Retinal pigment epithelial cell (primary cell): ENCODE results near the gene SETD1B.
A peak's percentile ranks its signal among the peaks of the same experiment; 100 is the strongest.

Source experiments
- DNase-seq: peaks from one replicate; pipeline ENCODE4 v3.0.0-alpha.2; 2010; ENCODE audit warnings: low read depth
- H3K4me3 ChIP-seq: 2 replicates; pipeline ENCODE4 v1.5.1; 2011; ENCODE audit warnings: mild to moderate bottlenecking, low read length, control low read depth, moderate library complexity
- TF ChIP-seq, protein P1 (sequence below): conservative IDR thresholded peaks from 2 replicates; pipeline ENCODE4 v1.5.1; 2011; ENCODE audit warnings: low read depth, low read length, control low read depth, inconsistent platforms

The SETD1B gene

DNA sequence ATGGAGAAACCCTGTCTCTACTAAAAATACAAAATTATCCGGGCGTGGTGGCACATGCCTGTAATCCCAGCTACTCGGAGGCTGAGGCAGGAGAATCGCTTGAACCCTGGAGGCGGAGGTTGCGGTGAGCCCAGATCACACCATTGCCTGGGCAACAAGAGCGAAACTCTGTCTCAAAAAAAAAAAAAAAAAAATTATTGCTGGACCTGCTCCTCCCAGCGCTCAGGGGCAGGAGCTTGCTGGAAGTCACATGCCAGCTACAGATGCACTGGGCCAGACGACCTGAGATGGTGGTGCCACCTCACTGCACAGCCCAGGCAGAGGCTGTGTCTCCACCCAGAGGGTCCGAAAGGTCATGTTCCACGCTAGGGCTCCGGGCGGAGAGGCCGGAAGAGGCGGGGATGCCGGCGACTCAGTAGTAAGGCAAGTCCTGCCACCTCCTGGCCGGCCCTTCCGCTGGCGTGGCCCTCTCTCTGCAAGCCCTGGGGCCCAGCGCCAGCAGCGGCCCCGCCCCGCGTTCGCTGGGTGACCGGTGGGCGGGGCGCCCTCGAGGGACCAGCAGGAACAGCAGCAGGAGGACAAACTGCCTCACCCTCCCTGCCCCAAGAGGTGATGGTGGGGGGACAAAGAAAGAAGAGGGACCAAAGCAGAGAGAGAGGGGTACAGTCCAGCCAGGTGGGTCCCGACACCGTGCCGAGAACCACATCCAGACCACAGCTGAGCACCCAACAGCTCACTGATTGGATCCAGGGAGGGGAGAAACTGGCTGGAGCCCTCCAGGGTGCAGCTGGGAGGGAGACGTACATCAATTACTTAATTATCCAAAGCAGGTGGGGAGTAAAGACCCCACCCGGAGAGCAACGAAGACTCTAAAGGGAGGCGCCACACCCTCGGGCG lies 6.7 kb upstream of the SETD1B start:
- no peak for DNase-seq
- H3K4me3 ChIP-seq = peak overlapping the region; percentile 49

DNA sequence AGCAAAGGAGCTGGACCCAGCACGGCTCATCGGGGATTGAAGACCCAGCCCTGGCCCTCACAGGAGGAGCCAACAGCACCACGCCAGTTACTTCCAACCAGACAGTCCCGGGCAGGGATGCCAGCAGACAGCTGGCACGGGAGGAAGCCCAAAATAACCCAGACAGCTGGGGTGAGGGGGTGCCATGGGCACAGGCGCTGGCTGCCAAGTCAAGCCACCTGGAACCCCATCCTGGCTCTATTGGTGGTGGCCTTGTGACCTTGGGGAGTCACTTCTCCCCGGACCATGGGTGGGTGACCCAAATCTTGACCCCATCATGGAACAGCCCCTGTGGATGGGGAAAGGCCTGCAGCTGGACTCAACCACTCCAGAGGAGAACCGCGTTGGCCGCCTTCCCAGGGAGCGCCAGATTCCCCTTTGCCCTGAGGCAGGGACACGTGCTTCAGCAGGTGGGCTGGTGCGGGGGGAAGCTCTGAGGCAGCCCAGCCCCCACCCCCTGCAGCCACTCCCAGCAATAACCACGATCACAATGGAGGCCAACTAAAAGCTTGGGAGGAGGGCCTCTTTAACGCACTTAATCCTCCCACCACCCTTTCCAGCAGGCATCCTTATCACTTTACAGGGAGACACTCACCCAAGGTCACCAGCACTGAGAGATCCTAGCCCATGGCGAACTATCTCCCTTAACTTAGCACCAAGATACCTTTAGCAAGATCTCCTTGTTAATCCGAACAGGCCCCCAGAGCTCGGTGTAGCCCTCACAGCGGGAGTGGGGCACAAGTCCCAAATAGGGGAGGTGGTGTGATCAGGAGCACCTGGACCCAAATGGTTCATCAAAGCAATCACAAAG lies 5.6 kb upstream of the SETD1B start:
- DNase-seq = no peak
- TF ChIP-seq, protein P1, sequence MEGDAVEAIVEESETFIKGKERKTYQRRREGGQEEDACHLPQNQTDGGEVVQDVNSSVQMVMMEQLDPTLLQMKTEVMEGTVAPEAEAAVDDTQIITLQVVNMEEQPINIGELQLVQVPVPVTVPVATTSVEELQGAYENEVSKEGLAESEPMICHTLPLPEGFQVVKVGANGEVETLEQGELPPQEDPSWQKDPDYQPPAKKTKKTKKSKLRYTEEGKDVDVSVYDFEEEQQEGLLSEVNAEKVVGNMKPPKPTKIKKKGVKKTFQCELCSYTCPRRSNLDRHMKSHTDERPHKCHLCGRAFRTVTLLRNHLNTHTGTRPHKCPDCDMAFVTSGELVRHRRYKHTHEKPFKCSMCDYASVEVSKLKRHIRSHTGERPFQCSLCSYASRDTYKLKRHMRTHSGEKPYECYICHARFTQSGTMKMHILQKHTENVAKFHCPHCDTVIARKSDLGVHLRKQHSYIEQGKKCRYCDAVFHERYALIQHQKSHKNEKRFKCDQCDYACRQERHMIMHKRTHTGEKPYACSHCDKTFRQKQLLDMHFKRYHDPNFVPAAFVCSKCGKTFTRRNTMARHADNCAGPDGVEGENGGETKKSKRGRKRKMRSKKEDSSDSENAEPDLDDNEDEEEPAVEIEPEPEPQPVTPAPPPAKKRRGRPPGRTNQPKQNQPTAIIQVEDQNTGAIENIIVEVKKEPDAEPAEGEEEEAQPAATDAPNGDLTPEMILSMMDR = no peak
- peak overlapping the region; percentile 49 for H3K4me3 ChIP-seq

More for the DNA sequence above, 6.7 kb upstream of the SETD1B start:
- TF ChIP-seq, protein P1 = peak; percentile 34

DNA sequence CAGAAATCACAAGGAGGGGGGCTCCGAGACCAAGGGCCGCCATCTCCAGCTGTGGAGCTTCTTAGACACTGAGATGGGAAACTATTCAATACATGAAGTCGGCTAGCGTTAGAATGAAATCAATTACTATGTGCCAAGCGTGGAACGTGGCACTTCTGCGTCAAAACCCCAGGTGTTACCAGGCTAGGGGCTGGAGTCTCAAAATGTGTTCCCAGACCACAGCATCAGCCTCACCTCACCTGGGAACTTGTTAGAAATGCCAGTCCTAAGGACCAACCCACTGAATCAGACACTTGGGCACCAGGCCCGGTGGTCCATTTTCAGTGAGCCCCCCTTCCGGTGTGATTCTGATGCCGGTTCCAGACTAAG lies 5.0 kb upstream of the SETD1B start:
- H3K4me3 ChIP-seq = peak overlapping the region; percentile 49
- DNase-seq = no peak
- TF ChIP-seq, protein P1 = no peak

DNA sequence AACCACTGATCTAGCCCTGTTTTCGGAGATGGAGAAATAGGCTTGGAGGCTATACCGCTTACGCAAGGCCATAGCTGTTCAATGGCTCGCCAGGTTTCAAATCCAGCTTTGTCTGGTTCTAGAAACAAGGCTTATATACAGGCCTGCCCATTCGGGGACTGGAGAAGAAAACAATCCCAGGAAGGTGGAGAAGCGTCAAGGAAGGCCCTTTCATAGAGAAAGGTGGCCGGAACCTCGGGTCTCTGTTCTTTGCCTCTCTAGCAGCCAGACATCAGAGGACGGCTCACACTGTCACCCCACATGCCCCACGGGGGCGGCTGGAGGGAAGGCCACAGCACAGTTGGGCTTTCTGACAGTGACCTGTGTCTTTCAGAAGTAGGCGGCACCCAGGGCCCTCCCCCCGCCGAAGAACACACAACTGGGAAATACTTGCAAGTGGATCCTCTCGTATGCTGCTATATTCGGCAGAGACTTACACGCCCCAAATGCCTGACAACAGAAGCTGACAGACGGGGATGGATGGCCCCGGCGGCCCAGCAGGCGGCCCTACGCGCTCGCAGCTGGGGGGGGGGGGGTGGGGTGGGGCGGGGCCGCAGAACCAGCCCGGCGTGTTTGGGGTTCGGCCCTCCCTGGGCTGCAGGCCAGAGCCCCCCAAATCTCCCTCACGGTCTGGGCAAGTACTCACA lies 4.5 kb upstream of the SETD1B start:
- TF ChIP-seq, protein P1 = no peak
- DNase-seq = no peak
- H3K4me3 ChIP-seq = peak overlapping the region; percentile 49

DNA sequence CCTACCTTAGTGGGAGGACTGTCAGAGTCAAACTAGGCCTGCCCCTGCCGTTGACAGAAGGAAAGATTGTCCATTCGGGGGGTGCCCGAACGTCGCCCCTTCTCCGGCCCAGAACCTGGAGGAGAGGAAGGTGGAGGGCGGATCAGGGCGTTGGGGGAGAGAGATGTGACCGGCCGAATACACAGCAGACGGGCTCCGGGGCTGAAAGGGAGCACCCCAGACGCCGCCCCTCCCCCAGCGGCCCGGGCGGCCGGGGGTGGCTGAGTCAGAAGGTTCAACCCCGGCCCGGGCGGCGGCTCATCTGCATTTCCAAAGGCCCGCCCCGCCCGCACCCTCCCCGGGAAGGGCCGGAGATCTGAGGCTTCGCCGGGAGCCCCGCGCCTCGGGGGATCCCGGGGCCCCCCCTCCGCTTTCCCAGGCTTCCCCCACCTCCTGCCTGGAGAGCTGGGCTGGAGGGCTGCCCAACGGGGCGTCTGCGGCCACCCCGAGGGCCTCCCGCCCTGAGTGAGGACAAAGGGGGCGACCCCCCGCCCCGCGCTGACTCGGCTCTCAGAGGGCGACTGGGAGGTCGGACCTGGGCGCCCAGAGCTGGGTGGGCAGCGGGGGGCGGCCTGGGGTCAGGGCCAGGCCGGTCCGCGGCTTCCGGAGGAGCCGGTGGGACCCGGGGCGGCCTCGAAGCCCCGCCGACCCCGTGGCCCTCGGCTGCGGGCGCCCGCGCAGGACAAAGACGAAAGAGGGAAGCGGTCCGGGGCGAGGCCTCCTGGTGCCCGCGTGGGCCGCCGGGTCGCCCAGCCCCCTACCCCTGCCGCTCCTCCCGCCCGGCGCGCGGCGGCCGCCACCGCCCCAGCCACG lies 3.7 kb upstream of the SETD1B start:
- TF ChIP-seq, protein P1 = no peak
- peak overlapping the region; percentile 49 for H3K4me3 ChIP-seq
- DNase-seq = no peak
